GM18858 (cell line): Measurements from ENCODE around the gene NKX2-4.
"Not testable (repeated sequence)": the region's sequence is repeated elsewhere in the genome, so short reads cannot be mapped to it uniquely, and the experiment has no call there.

Experiments used
- ATAC-seq: cut with Tn5 transposase; IDR thresholded peaks from one replicate; pipeline ENCODE4 v1.9.1; 2021; ENCODE audit not compliant: unreplicated experiment

Gene NKX2-4

GRCh38 chr20:21397341-21398108 is at the start of gene NKX2-4:
Gene NKX2-4 (minus strand): TSS chr20:21397526. CDS start chr20:21397399, 127 bp downstream.
- ATAC-seq, result no peak

- no peak for ATAC-seq
Observed at GRCh38 chr20:21437816-21438215, 40.5 kb upstream of the NKX2-4 start.

- no peak for ATAC-seq
Observed at GRCh38 chr20:21437248-21437647, 39.9 kb upstream of the NKX2-4 start.

DNA sequence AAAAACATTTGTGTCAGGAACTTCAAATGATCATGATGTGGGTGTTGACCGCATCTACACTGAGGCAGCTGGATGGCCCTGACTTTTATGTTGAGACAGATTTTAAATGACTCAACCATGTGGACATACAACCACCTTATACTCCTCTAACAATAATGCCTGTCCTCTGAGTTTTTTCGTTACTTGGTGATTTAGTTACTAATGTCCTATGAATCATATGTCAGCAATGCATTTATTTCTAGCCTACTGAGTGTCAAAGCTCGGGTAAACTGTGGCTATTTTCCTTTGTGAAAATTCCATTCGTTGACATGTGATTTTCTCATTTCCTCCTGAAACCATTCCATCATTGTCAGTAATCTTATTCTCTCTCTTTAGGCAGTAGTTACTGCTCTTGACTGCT is 38.9 kb upstream of the NKX2-4 start:
- no peak for ATAC-seq

GRCh38 chr20:21435576-21435975 is 38.2 kb upstream of the NKX2-4 start:
- ATAC-seq, result no peak

- no peak for ATAC-seq
Observed at GRCh38 chr20:21433329-21433890, 36.1 kb upstream of the NKX2-4 start.

DNA sequence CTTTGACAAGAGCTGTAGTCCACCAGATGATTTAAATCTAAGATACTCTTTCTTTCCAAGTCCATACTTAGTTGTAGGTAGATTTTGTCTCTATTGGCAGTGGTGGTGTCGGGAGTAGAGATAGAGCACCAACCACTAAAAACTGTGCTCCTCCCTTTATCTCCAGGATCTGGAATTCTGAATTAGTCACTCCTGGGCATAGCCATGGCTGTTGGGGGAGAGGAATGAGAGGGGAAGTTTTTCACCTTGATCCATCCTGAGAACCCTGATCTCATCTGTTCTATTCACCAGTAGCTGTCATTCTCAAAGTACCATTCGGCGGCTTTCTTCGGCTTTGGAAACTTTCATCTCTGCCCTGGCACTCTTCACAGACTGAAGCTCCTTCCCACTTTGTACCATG is 35.6 kb upstream of the NKX2-4 start:
- no peak for ATAC-seq

DNA sequence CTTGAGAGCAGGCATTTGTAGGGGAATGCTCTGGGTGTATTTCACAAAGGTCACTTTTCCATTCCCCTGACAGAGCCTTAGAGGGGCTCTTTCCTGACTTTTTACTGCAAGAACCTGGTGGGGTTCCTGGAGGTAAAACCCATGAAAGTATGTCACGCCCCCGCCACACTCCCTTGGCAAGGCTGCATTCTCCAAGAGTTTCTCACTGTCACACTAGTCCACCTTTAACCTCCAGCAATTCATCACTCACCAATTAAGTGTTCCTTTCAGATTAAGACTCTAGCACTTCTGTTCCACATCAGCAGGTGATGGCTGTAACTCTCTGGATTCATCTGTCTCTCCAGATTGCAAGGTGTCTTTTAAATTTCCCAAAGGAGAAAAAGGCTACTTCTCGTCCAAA is 32.7 kb upstream of the NKX2-4 start:
- ATAC-seq, result no peak

GRCh38 chr20:21424846-21425245 is 27.5 kb upstream of the NKX2-4 start:
- ATAC-seq, result no peak

GRCh38 chr20:21423712-21424111 is 26.4 kb upstream of the NKX2-4 start:
- not testable (repeated sequence) for ATAC-seq

- ATAC-seq, result no peak
Observed at GRCh38 chr20:21421601-21422236, 24.4 kb upstream of the NKX2-4 start.

- not testable (repeated sequence) for ATAC-seq
Observed at GRCh38 chr20:21419147-21419546, 21.8 kb upstream of the NKX2-4 start.

GRCh38 chr20:21413996-21414395 is 16.7 kb upstream of the NKX2-4 start:
- ATAC-seq, result not testable (repeated sequence)

DNA sequence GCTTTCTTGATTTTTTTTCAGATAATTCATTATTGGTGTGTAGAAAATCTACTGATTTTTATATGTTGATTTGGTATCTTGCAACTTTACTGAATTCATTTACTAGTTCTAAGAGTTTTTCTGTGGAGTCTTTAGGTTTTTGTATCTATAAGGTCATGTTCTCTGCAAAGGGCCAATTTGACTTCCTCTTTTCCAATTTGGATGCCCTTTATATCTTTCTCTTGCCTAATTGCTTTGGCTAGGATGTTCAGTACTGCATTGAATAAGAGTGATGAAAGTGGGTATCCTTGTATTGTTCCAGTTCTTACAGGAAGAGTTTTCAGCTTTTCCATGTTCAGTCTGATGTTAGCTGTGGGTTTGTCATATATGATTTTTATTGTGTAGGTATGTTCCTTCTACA is 14.4 kb upstream of the NKX2-4 start:
- ATAC-seq, result no peak

DNA sequence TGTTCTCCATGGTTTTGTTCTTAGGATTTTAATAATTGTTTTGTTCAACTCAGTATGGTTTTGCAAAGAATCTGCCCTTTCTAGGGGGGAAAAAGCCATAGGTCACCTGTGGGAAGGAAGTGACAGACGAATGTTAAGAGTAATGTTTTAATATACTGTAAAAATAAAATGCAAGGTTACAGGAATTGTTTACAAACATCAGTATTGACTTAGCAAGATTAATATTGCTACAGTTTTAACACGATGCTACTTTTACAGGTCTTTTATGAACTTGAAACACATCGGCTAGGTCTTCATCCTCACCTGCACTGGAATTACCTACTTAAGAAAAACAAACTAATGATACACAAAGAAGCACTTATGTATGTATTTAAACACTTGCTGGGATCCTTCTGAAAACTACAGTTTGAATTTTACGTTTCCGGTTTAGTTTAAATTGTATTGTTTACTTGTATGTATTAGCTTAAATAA is 1.7 kb upstream of the NKX2-4 start:
- no peak for ATAC-seq

DNA sequence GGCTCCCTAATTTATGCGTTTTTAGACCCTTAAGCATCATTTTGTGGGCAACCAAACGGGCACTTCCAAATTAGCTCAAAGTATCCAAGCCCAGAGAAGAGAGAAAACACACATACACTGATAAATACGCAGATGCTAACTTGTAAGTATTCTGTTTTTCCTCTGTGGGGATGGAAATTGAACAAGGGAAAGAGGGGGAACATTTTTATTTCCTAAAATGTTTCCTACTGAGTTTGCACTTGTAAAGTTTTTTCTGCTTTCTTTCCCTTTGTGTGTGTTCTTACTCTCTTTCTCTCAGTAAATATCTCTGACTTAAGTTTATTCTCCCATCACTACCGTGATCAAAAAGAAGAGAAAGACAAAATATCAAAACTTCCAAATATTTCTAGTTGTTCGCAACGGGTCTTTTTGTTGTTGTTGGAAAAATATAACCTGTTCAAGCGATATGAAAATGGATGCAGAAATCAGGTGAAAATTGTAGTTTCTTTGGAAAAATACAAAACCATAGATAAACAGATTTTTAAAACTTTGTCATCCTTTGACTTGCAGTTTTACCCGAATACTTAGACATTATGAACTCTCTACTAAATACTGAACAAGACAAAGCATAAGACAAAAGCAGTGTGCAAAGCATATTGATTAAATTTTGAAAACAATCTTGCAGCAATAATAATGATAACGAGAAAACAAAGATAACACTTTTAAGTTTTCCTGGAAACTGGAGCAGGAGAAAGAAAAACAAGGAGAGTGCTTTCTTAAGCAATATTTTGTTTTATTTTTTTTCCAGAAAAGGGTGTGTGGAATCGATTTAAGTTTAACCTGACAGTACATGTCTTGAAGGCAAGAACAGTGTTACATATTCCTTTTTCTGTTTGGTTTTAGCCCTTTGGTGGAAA is 1.0 kb upstream of the NKX2-4 start:
- ATAC-seq, result no peak

- no peak for ATAC-seq
Observed at GRCh38 chr20:21396599-21397340, 556 bp downstream of the NKX2-4 start.

DNA sequence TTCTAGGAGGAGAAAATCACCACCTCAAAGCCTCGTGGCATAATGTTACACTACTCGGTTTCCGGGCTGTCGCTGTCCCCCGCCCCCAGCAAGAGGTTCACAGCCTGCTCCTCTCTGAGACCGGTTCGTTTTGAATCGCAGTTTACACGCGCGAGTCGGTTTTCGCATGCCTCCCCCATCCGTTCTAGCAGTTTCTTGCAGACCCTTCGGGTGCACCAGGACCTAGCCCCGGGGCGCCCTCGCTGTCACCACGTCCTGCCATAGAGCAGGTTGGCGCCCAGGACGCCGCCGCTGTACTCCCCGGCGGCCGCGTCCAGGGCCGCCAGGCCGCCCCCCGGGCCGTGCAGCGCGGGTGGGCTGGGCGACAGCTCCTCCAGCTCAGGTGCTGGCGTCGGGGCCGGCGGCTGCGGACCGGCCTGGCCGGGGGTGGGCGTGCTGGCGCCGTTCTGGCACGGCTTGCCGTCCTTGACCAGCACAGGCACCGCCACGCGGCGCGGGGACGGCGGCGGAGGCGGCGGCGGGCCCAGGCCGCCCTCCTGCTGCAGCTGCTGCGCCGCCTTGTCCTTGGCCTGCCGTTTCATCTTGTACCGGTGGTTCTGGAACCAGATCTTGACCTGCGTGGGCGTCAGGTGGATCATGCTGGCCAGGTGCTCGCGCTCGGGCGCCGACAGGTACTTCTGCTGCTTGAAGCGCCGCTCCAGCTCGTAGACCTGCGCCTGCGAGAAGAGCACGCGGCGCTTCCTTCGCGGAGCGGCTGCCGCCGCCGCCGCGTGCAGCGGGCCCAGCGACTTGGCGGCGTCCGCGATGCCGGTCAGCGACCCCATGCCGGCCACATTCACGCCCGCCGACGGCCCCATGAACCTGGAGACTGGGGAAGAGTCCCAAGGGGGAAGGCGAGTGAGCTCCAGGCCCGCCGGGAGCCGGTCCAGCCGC is 1.4 kb downstream of the NKX2-4 start:
- ATAC-seq, result no peak

DNA sequence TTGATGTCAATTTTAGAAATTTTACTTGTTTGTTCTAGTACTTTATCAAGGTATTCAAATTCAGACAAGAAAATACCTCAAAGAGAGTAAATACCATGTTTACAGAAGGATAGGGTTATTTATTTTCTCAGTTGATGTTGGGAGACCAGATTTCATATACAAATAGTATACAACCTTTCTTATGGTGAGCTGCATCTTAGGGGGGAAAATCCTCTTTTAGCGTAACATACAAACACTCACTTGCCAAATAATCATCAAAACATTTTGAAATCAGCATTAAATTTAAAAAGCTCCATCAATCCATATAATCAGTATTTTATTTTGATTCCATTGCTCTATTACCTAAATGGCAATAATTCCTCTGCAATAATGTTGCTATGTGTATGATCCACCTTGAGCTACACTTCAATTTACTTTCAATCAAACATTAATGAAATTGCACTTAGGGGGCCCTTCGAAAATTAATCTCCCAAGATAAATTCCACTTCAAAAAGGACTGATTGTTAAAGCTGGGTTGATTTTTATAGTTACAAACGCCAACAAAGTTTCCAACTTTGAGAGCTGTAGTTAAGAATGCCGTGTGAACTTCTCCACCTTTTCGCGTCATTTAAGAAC is 2.2 kb downstream of the NKX2-4 start:
- ATAC-seq, result no peak
